Hepatic stellate cell (primary cell): ENCODE data around the gene PHF10.
"Not testable (repeated sequence)": the region's sequence is repeated elsewhere in the genome, so short reads cannot be mapped to it uniquely, and the experiment has no call there.

Experiments
- DNase-seq: peaks from one replicate; pipeline ENCODE4 v3.0.0; 2011; ENCODE audit warnings: low spot score

Gene PHF10

DNA sequence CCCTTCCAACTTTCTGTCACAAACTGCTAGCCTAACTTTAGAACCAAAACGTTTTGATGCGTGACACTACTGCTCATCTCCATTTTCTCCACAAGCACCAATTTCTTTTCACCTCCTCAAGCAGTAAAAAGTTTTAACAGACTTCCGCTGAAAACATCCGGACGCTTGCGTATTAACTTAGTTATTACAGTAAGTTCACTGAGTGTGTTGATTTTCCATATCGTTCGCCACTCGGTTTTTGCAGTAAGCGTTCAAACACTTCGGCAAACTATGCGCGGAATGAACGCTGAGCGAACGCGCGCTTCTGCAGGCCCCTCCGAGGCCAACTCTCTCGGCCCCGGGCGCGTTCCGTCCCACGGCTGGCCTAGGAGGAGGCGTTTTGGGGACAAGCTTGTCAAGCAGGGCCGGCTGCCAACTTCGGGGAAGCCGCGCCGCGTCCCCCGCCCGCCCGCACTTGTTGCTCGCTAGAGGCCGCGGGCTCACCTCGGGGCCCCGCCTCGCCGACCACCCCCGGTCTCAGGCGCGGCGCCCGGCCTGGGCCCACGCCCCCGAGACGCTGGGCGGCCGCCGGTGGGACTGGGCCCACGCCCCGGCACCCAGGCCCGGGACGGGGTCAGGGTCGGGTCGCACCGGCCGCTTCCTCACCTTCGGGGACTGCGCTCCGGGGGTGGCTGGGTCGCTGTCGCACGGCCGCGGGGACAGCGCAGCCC lies 945 bp downstream of the PHF10 start:
- peak; percentile 54 for DNase-seq

DNA sequence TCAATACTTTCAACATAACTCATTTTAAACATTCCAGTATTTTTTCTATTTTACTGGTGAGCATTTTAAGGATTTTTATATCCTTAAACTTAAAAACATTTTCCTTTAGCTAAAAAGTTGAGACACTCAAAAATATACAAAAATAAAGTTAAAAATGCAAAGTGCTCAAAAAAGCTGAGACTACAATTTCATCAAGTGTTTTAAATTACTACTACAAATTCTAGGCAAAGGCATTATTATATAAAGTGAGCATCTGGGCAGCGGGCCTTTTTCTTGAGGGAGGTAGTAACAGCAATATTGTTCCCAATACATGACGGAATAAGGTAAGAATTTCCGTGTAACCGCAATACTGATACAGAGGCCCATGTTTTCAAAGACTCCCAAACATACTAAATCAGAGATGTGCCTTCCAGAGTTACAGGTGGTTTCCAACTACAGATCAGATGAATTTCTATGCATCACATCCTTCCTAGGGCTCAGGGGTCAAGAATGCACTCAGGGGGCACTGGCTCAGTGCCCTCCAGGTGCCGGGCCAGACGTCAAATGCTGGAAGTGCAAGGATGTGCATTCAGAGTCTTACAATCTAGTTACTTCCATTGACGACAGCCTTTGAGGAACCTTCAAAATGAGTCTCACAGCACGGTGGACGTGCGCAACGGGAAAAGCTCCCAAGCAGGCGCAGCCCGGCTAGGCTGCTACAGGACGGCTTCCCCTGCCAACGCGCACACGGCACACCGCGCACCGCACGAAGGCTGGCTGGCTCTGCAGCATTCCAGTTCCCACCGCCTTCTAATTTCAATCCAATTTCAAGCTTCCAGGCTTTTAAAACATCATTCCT lies 1.7 kb downstream of the PHF10 start:
- DNase-seq, result peak; percentile 46

DNA sequence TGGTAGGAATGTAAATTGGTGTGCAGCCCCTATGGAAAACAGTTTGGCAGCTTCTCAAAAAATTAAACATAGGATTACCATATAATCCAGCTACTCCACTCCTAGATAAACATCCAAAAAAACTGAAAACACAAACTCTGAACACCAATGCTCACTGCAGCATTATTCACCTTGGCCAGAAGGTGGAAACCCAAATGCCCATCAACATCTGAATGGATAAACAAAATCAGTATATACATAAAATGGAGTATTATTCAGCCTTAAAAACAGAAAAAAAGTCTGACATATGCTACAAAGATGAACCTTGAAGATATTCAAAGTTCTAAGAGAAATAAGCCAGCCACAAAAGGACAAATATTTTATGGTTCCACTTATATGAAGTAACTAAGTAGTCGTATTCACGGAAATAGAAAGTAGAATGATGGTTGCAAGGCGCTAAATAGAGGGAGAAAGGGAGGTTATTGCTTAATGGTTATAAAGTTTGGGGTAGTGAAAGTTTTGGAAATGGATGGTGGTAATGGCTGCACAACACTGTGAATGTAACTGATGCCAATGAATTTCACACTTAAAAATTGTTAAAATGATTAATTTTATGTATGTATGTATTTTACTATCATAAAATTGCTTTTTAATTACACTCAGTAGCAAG lies 4.0 kb downstream of the PHF10 start:
- DNase-seq, result no peak

DNA sequence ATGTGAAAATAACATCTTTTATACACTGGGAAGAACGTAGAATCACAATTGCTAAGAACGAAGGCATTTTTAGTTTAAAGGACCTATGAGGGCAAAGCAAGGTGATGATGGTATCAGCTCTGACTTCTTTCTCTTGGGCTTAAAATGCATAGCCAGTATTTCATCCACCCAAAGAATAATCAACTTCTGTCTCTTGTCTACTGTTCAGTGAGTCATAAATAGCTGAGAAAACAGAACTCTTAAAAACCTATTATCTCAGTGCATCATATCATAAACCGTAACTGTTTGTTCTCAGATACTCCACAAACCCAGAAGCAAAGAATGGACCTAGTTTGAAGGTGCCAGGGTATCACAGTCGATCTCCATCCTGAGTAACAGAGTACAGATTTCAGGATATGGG lies 5.2 kb downstream of the PHF10 start:
- DNase-seq, result no peak

DNA sequence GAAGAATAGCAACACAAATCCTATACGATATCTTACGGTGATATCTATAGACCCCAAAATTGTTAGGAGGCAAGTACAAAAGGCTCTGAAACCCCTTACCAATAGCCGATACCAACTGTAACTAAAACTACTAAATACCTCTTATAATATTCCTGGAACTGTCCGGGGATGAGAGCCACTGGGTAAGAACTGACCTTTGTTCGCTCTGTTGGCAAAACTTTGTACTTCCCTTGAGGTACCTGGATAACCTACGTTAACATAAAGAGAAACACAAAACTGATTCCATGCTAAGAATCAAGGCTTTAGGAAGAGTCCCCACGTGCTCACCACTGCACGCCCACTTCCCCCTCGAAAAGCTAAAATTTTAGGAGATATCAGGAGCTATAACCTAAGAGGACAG lies 9.7 kb downstream of the PHF10 start:
- no peak for DNase-seq

- DNase-seq, result no peak
Measured at GRCh38 chr6:169714178-169714577, 10.1 kb downstream of the PHF10 start.

DNA sequence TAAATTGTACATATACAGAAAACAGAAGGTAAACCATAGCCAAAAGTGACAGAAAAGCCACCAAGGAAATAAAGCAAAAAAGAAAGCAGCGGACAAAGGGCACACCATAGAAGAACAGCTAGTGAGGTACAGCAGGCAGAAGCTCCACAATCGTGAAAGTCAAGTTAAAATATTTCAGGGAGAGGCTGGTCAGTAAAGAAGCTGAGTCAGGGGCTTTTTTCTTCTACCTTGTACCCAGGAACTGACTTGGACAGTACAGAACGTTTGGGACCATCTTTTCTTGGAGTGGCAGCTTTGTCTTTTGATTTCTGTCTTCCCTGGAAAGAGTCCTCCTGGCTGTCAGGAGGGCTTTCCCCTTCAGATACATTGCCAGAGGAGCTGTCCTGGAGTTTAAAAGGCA lies 14.3 kb downstream of the PHF10 start:
- no peak for DNase-seq

- no peak for DNase-seq
Measured at GRCh38 chr6:169709293-169709692, 15.0 kb downstream of the PHF10 start.

DNA sequence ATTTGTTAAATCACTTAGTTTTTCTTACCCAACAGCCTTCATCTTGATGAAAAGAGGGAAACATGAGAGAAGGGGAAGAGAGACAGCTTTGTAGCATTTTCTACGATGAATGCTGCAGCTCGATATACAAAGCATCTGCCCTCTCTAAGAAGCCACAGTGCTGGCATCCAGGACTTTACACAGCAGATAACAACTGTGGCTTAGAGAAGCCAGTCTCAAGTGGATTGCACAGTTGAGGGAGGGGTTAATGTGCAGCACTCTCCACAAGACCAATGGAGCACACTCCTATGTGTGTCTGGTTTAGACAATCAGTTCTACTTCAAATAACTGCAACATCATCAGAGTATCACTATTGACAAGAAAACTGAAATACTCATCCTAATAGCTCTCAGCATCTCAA lies 16.5 kb downstream of the PHF10 start:
- no peak for DNase-seq

- DNase-seq, result no peak
Measured at GRCh38 chr6:169702840-169703246, 21.5 kb downstream of the PHF10 start.

DNA sequence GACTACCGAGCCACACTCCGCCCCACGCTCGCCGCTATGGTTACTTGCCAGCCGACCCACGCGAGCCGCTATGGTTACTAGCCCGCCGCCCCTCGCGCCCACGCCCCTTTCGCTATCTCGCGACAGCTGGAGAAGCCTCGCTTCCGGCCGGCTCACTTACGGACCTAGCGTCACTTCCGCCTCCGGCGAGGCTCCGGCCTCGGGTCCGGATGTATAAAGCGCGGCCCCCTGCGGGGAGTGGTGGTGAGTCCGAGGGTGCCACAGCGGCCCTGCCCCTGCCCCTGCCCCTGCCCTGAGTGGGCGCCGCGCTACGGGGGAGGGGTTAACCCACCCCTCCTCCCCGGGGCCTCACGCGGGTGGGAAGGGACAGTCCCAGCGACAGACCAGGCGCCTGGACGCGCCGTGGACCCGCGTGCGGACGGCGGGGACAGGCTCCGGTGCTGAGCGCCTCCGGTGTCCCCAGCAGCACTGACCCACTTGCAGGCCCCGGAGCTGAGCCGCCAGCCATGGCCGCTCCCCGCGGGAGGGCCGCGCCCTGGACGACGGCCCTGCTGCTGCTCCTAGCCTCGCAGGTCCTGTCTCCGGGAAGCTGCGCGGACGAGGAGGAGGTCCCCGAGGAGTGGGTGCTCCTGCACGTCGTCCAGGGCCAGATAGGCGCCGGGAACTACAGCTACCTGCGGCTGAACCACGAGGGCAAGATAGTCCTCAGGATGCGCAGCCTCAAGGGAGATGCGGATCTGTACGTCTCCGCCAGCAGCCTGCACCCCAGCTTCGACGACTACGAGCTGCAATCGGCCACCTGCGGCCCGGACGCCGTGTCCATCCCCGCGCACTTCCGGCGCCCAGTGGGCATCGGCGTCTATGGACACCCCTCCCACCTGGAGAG lies 22.1 kb downstream of the PHF10 start, which contains the start of the genes C6orf120 and WDR27:
C6orf120 (plus strand) TSS at position 173 of the 886 bp plus-strand sequence; CDS start at position 507, 334 bp downstream.
WDR27 (minus strand) TSS at position 76 of the 886 bp plus-strand sequence. CDS start 13,024 bp downstream, outside the sequence.
- peak; percentile 95 for DNase-seq

GRCh38 chr6:169701311-169701953 lies 22.9 kb downstream of the PHF10 start:
- DNase-seq, result peak; percentile 22

GRCh38 chr6:169700296-169700695 lies 24.0 kb downstream of the PHF10 start:
- no peak for DNase-seq

- not testable (repeated sequence) for DNase-seq
Measured at GRCh38 chr6:169697115-169697514, 27.2 kb downstream of the PHF10 start.

DNA sequence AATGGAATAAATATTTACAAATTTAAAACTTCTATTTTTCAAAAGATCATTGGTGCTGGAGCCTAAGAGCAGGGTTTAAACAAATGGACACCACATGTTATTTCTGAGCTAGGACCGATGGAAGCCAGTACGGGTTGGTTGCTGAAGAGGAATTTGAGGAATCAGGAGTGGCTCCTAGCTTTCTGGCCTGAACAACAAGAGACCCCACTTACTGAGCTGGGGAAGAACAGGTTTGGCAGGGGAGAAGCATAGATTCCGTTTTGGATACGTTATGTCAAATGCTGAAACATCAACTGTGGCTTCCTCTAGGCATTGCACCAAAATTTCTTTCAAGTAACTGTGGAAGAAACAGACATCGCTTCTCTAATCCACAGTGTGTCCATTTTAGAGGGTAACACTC lies 29.2 kb downstream of the PHF10 start:
- no peak for DNase-seq

DNA sequence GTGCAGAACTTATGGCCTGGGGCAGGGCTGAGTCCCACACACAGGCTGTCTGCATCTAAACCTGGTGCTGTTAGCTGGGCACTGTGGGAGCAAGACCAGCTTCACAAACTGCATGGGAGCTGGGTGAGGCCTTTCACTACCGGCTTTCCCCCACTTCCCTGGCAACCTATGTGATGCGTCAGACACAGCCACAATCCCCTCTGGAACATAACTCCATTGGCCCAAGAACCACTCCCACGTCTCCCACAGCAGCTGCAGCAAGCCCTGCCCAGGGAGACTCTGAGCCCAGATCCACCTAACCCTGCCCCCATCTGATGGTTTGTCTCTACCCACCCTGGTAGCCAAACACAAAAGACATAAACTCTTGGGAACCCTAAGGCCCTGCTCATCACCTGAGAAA lies 31.8 kb downstream of the PHF10 start:
- no peak for DNase-seq

GRCh38 chr6:169691260-169691659 lies 33.0 kb downstream of the PHF10 start:
- DNase-seq, result no peak

- no peak for DNase-seq
Measured at GRCh38 chr6:169689287-169689686, 35.0 kb downstream of the PHF10 start.

- no peak for DNase-seq
Measured at GRCh38 chr6:169685860-169686259, 38.4 kb downstream of the PHF10 start.

DNA sequence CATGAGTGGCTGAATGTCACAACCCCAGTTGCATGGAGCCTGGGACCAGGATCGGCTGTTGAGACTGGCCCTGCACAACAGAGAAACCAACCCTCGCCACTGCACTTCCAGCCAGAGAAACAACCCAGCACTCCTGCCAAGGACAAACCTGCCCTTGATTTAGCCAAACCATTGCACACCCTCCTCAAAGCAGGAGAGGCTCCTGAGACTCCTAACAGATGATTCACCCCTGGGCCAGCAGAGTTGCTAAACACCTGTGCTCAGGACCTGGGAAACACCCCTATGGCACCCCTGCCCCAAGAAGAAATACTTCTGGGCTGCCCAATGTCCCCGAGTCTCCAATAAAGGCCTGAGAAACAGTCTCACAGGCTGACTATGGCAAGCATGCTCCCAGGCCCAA lies 40.2 kb downstream of the PHF10 start:
- DNase-seq, result no peak

DNA sequence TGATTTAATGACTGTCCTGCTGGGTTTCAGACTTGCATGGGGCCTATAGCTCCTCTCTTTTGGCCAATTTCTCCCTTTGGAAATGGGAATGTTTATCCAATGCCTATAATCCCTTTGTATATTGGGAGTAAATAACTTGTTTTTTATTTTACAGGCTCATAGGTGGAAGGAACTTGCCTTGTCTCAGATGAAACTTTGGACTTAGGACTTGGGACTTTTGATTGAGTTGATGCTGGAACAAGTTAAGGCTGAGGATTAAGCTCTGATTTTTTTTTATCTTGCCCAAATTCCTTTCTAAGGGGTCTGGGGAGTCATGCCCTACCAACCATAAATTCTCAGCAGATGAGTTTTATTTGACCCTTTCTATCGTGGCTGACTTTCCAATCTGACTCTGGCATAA lies 46.0 kb downstream of the PHF10 start:
- no peak for DNase-seq
